Tibial nerve (tissue), 4 donors: ENCODE measurements around the gene CCP110.

ENCODE experiments used
- EP300 ChIP-seq, 2 donors: sonication (generic); formaldehyde crosslinking; IDR thresholded peaks; one replicate each; pipeline ENCODE4 v1.6.1; 2017; ENCODE audit warnings: antibody characterized with exemption in 2 of 2, mild to moderate bottlenecking in 1 of 2
- POLR2A ChIP-seq, 2 donors: fragments of 450-650 bp; IDR thresholded peaks; one replicate each; pipeline ENCODE4 v1.6.1; 2017; ENCODE audit warnings: antibody characterized with exemption in 2 of 2, mild to moderate bottlenecking in 2 of 2, moderate library complexity in 2 of 2
- TF ChIP-seq, protein P1 (sequence below), 5 experiments: fragments of 200-600 bp in 3 of 5; fragments of 450-650 bp in 2 of 5; sonication (generic) in 3 of 5; IDR thresholded peaks; one replicate each; pipeline ENCODE4 v1.5.1; 2016 to 2019; ENCODE audit warnings: antibody characterized with exemption in 5 of 5, mild to moderate bottlenecking in 3 of 5, moderate library complexity in 2 of 5

DNA sequence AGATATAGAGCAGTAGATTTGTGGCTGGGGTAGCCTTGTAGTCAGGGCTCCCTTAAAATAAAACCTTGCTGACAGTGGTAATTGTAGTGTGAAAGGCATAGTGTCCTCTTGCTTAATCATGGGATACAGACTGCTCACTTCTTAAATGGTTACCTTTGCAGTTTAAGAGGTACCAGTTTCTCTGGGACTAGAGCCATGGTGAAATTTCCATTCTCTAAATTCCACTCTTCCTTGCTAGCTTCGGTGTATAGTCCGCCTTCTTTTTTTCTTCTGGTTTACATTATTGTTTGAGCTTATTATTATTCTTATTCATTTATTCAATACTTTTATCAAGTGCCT, 1.6 kb downstream of the CCP110 start:
- TF ChIP-seq EP300 (IDR thresholded peaks at IDR 0.05) (no peak), POLR2A (IDR thresholded peaks at IDR 0.05) (no peak)
- TF ChIP-seq, protein P1, sequence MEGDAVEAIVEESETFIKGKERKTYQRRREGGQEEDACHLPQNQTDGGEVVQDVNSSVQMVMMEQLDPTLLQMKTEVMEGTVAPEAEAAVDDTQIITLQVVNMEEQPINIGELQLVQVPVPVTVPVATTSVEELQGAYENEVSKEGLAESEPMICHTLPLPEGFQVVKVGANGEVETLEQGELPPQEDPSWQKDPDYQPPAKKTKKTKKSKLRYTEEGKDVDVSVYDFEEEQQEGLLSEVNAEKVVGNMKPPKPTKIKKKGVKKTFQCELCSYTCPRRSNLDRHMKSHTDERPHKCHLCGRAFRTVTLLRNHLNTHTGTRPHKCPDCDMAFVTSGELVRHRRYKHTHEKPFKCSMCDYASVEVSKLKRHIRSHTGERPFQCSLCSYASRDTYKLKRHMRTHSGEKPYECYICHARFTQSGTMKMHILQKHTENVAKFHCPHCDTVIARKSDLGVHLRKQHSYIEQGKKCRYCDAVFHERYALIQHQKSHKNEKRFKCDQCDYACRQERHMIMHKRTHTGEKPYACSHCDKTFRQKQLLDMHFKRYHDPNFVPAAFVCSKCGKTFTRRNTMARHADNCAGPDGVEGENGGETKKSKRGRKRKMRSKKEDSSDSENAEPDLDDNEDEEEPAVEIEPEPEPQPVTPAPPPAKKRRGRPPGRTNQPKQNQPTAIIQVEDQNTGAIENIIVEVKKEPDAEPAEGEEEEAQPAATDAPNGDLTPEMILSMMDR (IDR thresholded peaks at IDR 0.05): no peak
